22Rv1 (cell line): ENCODE data around the gene SCAF4.

ENCODE experiments used
- ZFX ChIP-seq: fragments of 450-650 bp; IDR thresholded peaks from 2 replicates; pipeline ENCODE4 v1.6.1; 2017; ENCODE audit warnings: antibody characterized with exemption, borderline replicate concordance
- TF ChIP-seq, protein P1 (sequence below): fragments of 450-650 bp; IDR thresholded peaks from 2 replicates; pipeline ENCODE4 v1.5.1; 2017; ENCODE audit warnings: mild to moderate bottlenecking

DNA sequence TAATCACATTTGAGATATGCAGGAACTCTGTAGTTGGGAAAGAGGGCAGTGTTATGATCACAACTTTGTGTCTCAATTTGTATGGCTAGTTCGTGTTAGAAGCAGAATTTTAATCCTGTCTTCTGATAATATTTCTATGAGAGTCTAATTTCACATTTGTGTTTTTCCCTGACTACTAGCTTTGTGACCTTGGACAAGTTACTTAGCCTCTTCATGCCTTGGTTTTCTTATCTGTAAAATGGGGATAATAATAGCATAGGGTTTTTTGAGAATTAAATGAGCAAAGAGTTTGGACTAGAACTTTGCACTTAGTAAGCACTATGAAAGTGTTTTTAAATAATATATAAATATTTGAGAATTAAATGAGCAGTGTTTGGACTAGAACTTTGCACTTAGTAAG lies 24.9 kb upstream of the SCAF4 start:
- TF ChIP-seq, protein P1, sequence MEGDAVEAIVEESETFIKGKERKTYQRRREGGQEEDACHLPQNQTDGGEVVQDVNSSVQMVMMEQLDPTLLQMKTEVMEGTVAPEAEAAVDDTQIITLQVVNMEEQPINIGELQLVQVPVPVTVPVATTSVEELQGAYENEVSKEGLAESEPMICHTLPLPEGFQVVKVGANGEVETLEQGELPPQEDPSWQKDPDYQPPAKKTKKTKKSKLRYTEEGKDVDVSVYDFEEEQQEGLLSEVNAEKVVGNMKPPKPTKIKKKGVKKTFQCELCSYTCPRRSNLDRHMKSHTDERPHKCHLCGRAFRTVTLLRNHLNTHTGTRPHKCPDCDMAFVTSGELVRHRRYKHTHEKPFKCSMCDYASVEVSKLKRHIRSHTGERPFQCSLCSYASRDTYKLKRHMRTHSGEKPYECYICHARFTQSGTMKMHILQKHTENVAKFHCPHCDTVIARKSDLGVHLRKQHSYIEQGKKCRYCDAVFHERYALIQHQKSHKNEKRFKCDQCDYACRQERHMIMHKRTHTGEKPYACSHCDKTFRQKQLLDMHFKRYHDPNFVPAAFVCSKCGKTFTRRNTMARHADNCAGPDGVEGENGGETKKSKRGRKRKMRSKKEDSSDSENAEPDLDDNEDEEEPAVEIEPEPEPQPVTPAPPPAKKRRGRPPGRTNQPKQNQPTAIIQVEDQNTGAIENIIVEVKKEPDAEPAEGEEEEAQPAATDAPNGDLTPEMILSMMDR: no peak
- no peak for TF ChIP-seq ZFX
